Retinal pigment epithelial cell (primary cell): ENCODE measurements around the gene ZCCHC2.

Experiments
- DNase-seq: peaks from one replicate; pipeline ENCODE4 v3.0.0-alpha.2; 2010; ENCODE audit warnings: low read depth
- H3K4me3 ChIP-seq: 2 replicates; pipeline ENCODE4 v1.5.1; 2011; ENCODE audit warnings: mild to moderate bottlenecking, low read length, control low read depth, moderate library complexity
- TF ChIP-seq, protein P1 (sequence below): conservative IDR thresholded peaks from 2 replicates; pipeline ENCODE4 v1.5.1; 2011; ENCODE audit warnings: low read depth, low read length, control low read depth, inconsistent platforms

ZCCHC2 gene

GRCh38 chr18:62606106-62606505 lies 83.3 kb downstream of the ZCCHC2 start:
- DNase-seq, result no peak
- no peak overlapping the region for H3K4me3 ChIP-seq
- TF ChIP-seq, protein P1, sequence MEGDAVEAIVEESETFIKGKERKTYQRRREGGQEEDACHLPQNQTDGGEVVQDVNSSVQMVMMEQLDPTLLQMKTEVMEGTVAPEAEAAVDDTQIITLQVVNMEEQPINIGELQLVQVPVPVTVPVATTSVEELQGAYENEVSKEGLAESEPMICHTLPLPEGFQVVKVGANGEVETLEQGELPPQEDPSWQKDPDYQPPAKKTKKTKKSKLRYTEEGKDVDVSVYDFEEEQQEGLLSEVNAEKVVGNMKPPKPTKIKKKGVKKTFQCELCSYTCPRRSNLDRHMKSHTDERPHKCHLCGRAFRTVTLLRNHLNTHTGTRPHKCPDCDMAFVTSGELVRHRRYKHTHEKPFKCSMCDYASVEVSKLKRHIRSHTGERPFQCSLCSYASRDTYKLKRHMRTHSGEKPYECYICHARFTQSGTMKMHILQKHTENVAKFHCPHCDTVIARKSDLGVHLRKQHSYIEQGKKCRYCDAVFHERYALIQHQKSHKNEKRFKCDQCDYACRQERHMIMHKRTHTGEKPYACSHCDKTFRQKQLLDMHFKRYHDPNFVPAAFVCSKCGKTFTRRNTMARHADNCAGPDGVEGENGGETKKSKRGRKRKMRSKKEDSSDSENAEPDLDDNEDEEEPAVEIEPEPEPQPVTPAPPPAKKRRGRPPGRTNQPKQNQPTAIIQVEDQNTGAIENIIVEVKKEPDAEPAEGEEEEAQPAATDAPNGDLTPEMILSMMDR, result no peak

- no peak for DNase-seq
- TF ChIP-seq, protein P1, result no peak
- no peak overlapping the region for H3K4me3 ChIP-seq
Measured at GRCh38 chr18:62607302-62607701, 84.5 kb downstream of the ZCCHC2 start.

GRCh38 chr18:62607708-62608428 lies 85.0 kb downstream of the ZCCHC2 start:
- TF ChIP-seq, protein P1, result no peak
- no peak for DNase-seq
- no peak overlapping the region for H3K4me3 ChIP-seq

GRCh38 chr18:62609764-62610163 lies 86.9 kb downstream of the ZCCHC2 start:
- no peak overlapping the region for H3K4me3 ChIP-seq
- DNase-seq, result no peak
- TF ChIP-seq, protein P1, result no peak

DNA sequence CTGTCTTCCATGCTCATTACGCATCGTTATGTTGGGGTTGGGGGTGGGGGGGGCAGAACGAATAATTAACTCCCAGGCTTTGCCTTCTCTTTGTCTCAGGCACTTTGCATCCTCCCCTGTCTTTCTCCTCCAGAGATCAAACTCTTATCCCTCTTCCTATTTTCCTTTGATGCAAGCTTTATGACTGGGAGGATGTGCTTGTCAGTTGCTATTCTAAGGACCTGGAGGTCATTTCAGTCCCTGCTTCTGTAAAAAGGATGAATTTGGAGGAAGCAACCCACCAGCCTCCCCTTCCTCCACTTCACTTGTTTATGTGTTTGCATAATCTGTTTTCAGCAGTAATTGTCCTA lies 87.5 kb downstream of the ZCCHC2 start:
- TF ChIP-seq, protein P1, result no peak
- DNase-seq, result no peak
- no peak overlapping the region for H3K4me3 ChIP-seq

DNA sequence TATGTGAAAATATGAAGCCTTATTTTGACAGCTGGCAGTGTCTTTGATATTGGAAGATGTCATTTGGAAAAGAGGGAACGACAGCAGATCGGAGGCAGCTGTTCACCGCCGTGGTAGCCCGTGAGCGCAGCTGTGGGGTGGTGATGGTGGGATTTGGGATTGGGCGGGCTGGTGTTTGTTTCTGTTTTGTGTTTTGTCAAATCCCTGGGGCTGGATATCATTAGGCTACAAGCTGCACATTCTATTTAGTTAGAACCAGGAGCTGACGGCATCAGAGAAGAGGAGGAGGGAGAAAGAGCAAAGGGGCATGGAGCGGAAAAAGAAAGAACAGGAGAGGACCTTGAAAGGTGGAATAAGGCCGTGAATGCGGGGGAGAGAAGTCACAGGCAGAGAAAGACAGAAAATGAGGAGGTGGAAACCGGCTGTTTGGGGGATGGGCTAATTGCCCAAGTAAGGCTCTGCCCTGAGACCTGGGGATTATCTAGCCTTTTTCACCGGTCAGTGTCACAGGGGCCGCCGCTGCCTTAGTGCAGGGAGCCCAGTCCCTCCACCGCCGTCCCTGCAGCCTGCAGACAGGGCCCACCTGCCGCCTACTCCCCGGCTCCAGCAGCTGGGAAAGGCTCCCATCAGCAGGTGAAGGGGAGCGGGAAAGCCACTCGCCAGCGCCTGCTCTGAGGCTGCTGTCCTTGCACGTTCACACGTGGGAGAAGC lies 88.0 kb downstream of the ZCCHC2 start:
- no peak for DNase-seq
- peak overlapping the region; percentile 23 for H3K4me3 ChIP-seq
- TF ChIP-seq, protein P1, result no peak
